ENCODE measurements around the gene ORC3. TPM values are rescaled to one million over a fixed set of nuclear protein-coding genes. Genes with fewer than 3 reads are reported as not detected.

The ORC3 gene
- 17.0 and 25.7 TPM in 2 replicates for total RNA-seq (2014; rRNA removed)
- Bru-seq, nascent RNA, result percentile 60 among the genes with signal in this experiment
- BruChase-seq, experiment 1, labeled RNA remaining after a 6-hour chase, result percentile 56 among the genes with signal in this experiment
- percentile 59 among the genes with signal in this experiment for BruChase-seq, experiment 2, labeled RNA remaining after a 2-hour chase
- long read RNA-seq, transcript ORC3-202 (20 exons, 2,512 nt), result major isoform, 14 of 43 reads
- long read RNA-seq, transcript ORC3-201 (20 exons, 2,501 nt), result minor isoform, 6 of 43 reads
- long read RNA-seq, partial matches to known transcripts, result 6 of 43 reads
- long read RNA-seq, other reads (novel, unspliced or antisense), result 17 of 43 reads

DNA sequence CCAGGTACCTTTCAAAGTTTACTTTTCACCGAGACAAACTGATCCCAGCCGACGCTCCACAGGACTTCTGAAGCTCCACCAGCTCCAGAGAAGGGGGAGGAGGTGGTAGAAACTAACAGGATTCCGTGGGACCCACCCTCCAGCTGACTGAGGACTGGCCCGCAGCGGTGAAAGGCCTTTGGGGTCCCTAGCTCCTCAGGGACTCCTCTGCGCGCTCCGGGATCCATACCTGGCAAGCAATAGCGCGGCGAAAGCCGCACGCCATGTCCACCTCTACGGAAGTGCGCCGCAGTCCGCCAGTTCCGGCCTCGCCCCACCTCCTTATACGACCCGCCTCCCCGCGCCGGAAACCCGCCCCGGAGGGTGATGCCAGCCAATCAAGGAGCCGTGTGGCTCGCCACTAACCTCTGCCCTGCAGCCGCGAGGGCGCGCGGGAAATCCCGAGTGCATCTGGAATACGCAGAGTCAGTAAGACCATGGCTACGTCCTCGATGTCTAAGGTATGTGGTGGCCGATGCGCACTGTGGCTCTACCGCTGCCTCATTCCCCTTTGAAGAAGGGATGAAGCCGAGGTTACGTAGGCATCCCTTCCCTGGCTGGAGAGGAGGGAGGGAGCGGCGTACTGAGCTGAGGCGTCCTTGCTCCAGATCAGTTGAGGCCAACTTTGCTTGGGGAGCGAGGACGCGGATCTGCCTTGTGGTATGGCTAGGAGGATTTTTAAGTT is at the start of gene ORC3, which contains the start of gene RARS2:
Gene ORC3 (plus strand): TSS at position 443 of the 724 bp plus-strand sequence. CDS start 34 bp downstream, at position 477.
Gene RARS2 (minus strand): TSS at position 295 of the 724 bp plus-strand sequence. CDS start 30 bp downstream, at position 265.
- CTCF ChIA-PET, result interaction anchor here (0.6 kb wide), 2 partner anchors 18 to 21 kb away, joined by 3 to 4 read pairs; no protein-coding TSS in a partner anchor
- POLR2A ChIA-PET (ENCODE audit: unreplicated experiment), result interaction anchor here (0.6 kb wide), 2 partner anchors 110 to 436 kb away, joined by 3 to 6 read pairs; no protein-coding TSS in a partner anchor
- BruUV-seq (replicated peaks), result no TSS peak
- H3K9me2 ChIP-seq (replicated peaks; ENCODE audit: low read length), result no peaks in the 10 kb centered on the region
- H3K79me2 ChIP-seq (ENCODE audit: low read length), result peaks cover 83% of the 10 kb centered on the region
- H3K4me1 ChIP-seq (ENCODE audit: insufficient read depth, low read length), result peaks cover 21% of the 10 kb centered on the region
- TF ChIP-seq, protein P1, sequence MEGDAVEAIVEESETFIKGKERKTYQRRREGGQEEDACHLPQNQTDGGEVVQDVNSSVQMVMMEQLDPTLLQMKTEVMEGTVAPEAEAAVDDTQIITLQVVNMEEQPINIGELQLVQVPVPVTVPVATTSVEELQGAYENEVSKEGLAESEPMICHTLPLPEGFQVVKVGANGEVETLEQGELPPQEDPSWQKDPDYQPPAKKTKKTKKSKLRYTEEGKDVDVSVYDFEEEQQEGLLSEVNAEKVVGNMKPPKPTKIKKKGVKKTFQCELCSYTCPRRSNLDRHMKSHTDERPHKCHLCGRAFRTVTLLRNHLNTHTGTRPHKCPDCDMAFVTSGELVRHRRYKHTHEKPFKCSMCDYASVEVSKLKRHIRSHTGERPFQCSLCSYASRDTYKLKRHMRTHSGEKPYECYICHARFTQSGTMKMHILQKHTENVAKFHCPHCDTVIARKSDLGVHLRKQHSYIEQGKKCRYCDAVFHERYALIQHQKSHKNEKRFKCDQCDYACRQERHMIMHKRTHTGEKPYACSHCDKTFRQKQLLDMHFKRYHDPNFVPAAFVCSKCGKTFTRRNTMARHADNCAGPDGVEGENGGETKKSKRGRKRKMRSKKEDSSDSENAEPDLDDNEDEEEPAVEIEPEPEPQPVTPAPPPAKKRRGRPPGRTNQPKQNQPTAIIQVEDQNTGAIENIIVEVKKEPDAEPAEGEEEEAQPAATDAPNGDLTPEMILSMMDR (conservative IDR thresholded peaks at IDR 0.05; ENCODE audit: low read depth, low read length), result no peak
- no peak for TF ChIP-seq EZH2phosphoT487 (IDR thresholded peaks at IDR 0.05; ENCODE audit: borderline replicate concordance, low read length)
- no peaks in the 10 kb centered on the region for H4K20me1 ChIP-seq (ENCODE audit: low read length)
- H2AFZ ChIP-seq (ENCODE audit: low read length), result peak within 1 kb of the TSS; percentile 85
- peak within 1 kb of the TSS; percentile 34 for H3K27ac ChIP-seq (ENCODE audit: low read length)
- no peaks in the 10 kb centered on the region for H3K27me3 ChIP-seq (ENCODE audit: low read length)
- no peaks in the 10 kb centered on the region; the same call in 1 of the 2 replicates for H3K36me3 ChIP-seq (ENCODE audit: low read depth, low read length)
- peak; percentile 99 for ATAC-seq
- DNase-seq, result peak; percentile 92
- intact Hi-C loops (cut with micrococcal nuclease), result loop anchor here (2.0 to 5.0 kb wide), 2 partner anchors 111 to 1277 kb away; no protein-coding TSS in a partner anchor
- peak within 1 kb of the TSS; percentile 96 for H3K4me3 ChIP-seq (ENCODE audit: low read length)
- peak within 1 kb of the TSS; percentile 94 for H3K9ac ChIP-seq (ENCODE audit: low read length)
- H3K9me3 ChIP-seq (ENCODE audit: low read length), result no peaks in the 10 kb centered on the region
- H3F3A ChIP-seq (ENCODE audit: low read length, unreplicated experiment), result no peaks in the 10 kb centered on the region
- H3K4me2 ChIP-seq (ENCODE audit: low read length), result peak within 1 kb of the TSS; percentile 94

- Histone ChIP-seq H3K9me2 (replicated peaks; ENCODE audit: low read length) (no peaks in the 10 kb centered on the region), H4K20me1 (ENCODE audit: low read length) (no peaks in the 10 kb centered on the region), H3K9me3 (ENCODE audit: low read length) (no peaks in the 10 kb centered on the region), H3K79me2 (ENCODE audit: low read length) (no peaks in the 10 kb centered on the region), H3F3A (ENCODE audit: low read length, unreplicated experiment) (no peaks in the 10 kb centered on the region), H3K4me2 (ENCODE audit: low read length) (no peak overlapping the region), H2AFZ (ENCODE audit: low read length) (no peak overlapping the region), H3K36me3 (ENCODE audit: low read depth, low read length) (peaks cover 36% of the 10 kb centered on the region), H3K4me1 (ENCODE audit: insufficient read depth, low read length) (no peaks in the 10 kb centered on the region), H3K27me3 (ENCODE audit: low read length) (no peaks in the 10 kb centered on the region), H3K4me3 (ENCODE audit: low read length) (no peak overlapping the region), H3K27ac (ENCODE audit: low read length) (no peak overlapping the region), H3K9ac (ENCODE audit: low read length) (no peak overlapping the region)
- TF ChIP-seq, protein P1 (conservative IDR thresholded peaks at IDR 0.05; ENCODE audit: low read depth, low read length), result no peak
- TF ChIP-seq EZH2 (IDR thresholded peaks at IDR 0.05; ENCODE audit: low read length, unreplicated experiment) (no peak), EZH2phosphoT487 (IDR thresholded peaks at IDR 0.05; ENCODE audit: borderline replicate concordance, low read length) (no peak)
- CTCF ChIA-PET, result no interaction called here
- no TSS peak for BruUV-seq (replicated peaks)
- DNase-seq (no peak), ATAC-seq (no peak)
- POLR2A ChIA-PET (ENCODE audit: unreplicated experiment), result no interaction called here
- intact Hi-C loops (cut with micrococcal nuclease), result no loop called here
Measured at GRCh38 chr6:87540539-87540938, 49.4 kb upstream of the ORC3 start.

All from PC-3 (cell line).